Measurements from ENCODE around the gene OMP. TPM values are rescaled to one million over a fixed set of nuclear protein-coding genes. Genes with fewer than 3 reads are reported as not detected.

Gene OMP
- total and polyA plus RNA-seq, 2 donors (not counting 3 experiments of a cell fraction or from before 2014, with no cell fraction given): 0.80 TPM; not detected in 1

DNA sequence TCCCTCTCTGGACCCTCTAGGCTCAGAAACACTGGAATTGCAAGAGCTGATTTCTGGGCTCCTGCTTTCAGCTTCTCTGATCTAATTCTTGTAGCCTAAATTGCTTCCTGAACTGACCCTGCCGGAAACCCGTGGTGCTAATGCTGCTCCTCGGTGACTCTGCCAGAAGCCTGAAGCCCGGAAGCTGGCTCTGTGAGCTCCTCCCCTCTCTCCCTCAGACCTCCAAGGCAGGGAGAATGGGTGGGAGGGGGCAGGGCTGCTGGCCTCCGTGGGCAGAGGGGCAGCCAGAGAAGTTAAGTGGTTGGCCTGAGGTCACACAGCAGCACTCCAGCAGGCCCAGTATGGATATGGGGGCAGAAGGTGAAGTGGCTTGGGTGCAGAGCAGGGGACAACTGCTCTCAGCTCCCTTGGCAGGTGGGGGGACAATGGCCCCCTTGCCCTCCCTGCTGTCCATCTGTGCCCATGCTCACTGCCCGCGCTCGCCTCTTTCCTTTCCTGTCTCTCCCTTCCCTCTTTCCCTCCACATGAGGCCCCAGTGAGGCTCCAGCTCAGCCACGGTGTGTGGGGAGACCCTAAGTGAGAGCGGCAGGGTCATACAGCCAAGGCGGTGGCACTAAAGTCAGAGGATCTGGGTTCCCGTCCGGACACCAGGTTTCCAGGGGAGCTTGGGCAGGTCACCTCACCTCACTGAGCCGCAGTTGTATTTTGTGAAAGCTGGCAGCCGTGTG lies 19.6 kb upstream of the OMP start:
- no peak overlapping the region for H3K27ac ChIP-seq (ENCODE audit: insufficient read depth, low read depth, low read length)
- peak; percentile 64 for DNase-seq (ENCODE audit: low read depth, low spot score)
- no peaks in the 10 kb centered on the region for H3K9me1 ChIP-seq (replicated peaks; ENCODE audit: control insufficient read depth, extremely low read depth, insufficient read depth, low read length)
- no peaks in the 10 kb centered on the region for H3K36me3 ChIP-seq (ENCODE audit: control insufficient read depth in 2 of 2, extremely low read depth in 1 of 2, insufficient read depth in 2 of 2, low read length in 2 of 2)
- ChIA-PET CTCF (interaction anchor here (0.8 to 4.6 kb wide), 16 partner anchors 8 to 360 kb away, joined by 3 to 98 read pairs (median 4); partner anchors contain the start of gene CAPN5), POLR2A (interaction anchor here (1.1 to 1.3 kb wide), 2 partner anchors 9 to 16 kb away, joined by 5 to 6 read pairs; partner anchors contain the start of gene CAPN5)
- H3K4me3 ChIP-seq (replicated peaks in 1 of 3; ENCODE audit: insufficient read depth in 1 of 3, low read depth in 1 of 3, low read length in 3 of 3): peak overlapping the region in 1 of 3 experiments; percentile 5
- H4K20me1 ChIP-seq (replicated peaks; ENCODE audit: control insufficient read depth, extremely low read depth, insufficient read depth, low read length): no peaks in the 10 kb centered on the region
- FAIRE-seq: peak; percentile 96
- dilution Hi-C loops (cut with MboI; ENCODE audit: extremely low pct_ligation_motif_present, low sequenced_read_pairs) (no loop called here), intact Hi-C loops (cut with micrococcal nuclease) (loop anchor here (1.0 kb wide), 2 partner anchors 10 to 17 kb away; partner anchors contain the start of gene CAPN5)
- H3K9me3 ChIP-seq (replicated peaks; ENCODE audit: control insufficient read depth, insufficient read depth, low read length): no peaks in the 10 kb centered on the region
- TF ChIP-seq POLR2AphosphoS5 (IDR thresholded peaks at IDR 0.05; ENCODE audit: insufficient read depth, low read depth, low read length) (peak; percentile 54), MYC (IDR thresholded peaks at IDR 0.05; ENCODE audit: low read depth, low read length) (no peak), EZH2 (IDR thresholded peaks at IDR 0.05; ENCODE audit: borderline replicate concordance, low read depth, low read length, severe bottlenecking) (no peak)
- TF ChIP-seq, protein P1, sequence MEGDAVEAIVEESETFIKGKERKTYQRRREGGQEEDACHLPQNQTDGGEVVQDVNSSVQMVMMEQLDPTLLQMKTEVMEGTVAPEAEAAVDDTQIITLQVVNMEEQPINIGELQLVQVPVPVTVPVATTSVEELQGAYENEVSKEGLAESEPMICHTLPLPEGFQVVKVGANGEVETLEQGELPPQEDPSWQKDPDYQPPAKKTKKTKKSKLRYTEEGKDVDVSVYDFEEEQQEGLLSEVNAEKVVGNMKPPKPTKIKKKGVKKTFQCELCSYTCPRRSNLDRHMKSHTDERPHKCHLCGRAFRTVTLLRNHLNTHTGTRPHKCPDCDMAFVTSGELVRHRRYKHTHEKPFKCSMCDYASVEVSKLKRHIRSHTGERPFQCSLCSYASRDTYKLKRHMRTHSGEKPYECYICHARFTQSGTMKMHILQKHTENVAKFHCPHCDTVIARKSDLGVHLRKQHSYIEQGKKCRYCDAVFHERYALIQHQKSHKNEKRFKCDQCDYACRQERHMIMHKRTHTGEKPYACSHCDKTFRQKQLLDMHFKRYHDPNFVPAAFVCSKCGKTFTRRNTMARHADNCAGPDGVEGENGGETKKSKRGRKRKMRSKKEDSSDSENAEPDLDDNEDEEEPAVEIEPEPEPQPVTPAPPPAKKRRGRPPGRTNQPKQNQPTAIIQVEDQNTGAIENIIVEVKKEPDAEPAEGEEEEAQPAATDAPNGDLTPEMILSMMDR (IDR thresholded peaks at IDR 0.05; ENCODE audit: extremely low read depth in 1 of 2, insufficient read depth in 1 of 2, low read depth in 1 of 2, low read length in 2 of 2): no peak
- H2AFZ ChIP-seq (ENCODE audit: low read depth, low read length): peak overlapping the region; percentile 46
- no peaks in the 10 kb centered on the region for H3K79me2 ChIP-seq (ENCODE audit: control insufficient read depth, insufficient read depth, low read length)
- H3K4me1 ChIP-seq (ENCODE audit: control insufficient read depth, extremely low read depth, insufficient read depth, low read length): peaks cover 14% of the 10 kb centered on the region
- no peak overlapping the region for H3K9ac ChIP-seq (replicated peaks; ENCODE audit: extremely low read depth, insufficient read depth, low read length)
- no TSS peak for BruUV-seq (replicated peaks)
- no peaks in the 10 kb centered on the region for H3K27me3 ChIP-seq (ENCODE audit: control insufficient read depth in 2 of 2, insufficient read depth in 2 of 2, low read length in 2 of 2)
- peak overlapping the region; percentile 32 for H3K4me2 ChIP-seq (ENCODE audit: insufficient read depth, low read length)

All from endothelial cell of umbilical vein (primary cell).